HepG2 (cell line): ENCODE data around the gene TBC1D22A. TPM values are rescaled to one million over a fixed set of nuclear protein-coding genes. Genes with fewer than 3 reads are reported as not detected.

ENCODE experiments used
- ATAC-seq: fragments of 200-7000 bp; cut with Tn5 transposase; 3 replicates; pipeline ENCODE4 v1.9.1; 2020; ENCODE audit warnings: mild to moderate bottlenecking, moderate library complexity
- BruUV-seq: library from RNA; stranded (reverse); fragments of 400-500 nt; replicated peaks from 2 replicates; lab custom pipeline; 2021; lab: Mats Ljungman, UMichigan
- CTCF ChIA-PET: fragments of 300-600 bp; formaldehyde crosslinking; extraction: SDS; loops from one replicate; lab custom pipeline; 2021; ENCODE audit warnings: low total read pairs, inconsistent platforms, low intra/inter-chr PET ratio; lab: Yijun Ruan, JAX
- POLR2A ChIA-PET: fragments of 350-600 bp; sonication (Branson Sonifier 250); formaldehyde crosslinking; loops from one replicate; lab custom pipeline; 2020; ENCODE audit warnings: antibody characterized with exemption, inconsistent platforms; lab: Yijun Ruan, JAX
- DNase-seq: peaks from one replicate; pipeline ENCODE4 v3.0.0-alpha.2; 2015; ENCODE audit warnings: low spot score
- FAIRE-seq: peaks from 3 replicates; lab custom pipeline; 2011; peaks lifted over from hg19 to GRCh38; lab: Jason Lieb, UNC
- H2AFZ ChIP-seq: one replicate; pipeline ENCODE4 v1.6.1; 2011; ENCODE audit warnings: low read length, inconsistent platforms
- H3K27ac ChIP-seq: fragments of 300-600 bp; 3 replicates; pipeline ENCODE4 v1.8.0; 2011; ENCODE audit warnings: mixed run types, mild to moderate bottlenecking, mixed read lengths, low read length, inconsistent platforms; ENCODE audit not compliant: insufficient read depth; ENCODE audit errors: extremely low read length
- H3K27me3 ChIP-seq, 2 experiments: fragments of 200-600 bp in 1 of 2; 2 replicates in 1 of 2; 3 replicates in 1 of 2; pipeline versions ENCODE4 v1.6.0 to v1.8.0; 2011; ENCODE audit warnings: low read length in 2 of 2, mild to moderate bottlenecking in 2 of 2, moderate library complexity in 2 of 2, inconsistent platforms in 1 of 2; ENCODE audit not compliant: insufficient read depth in 2 of 2, control insufficient read depth in 1 of 2
- H3K36me3 ChIP-seq, 2 experiments: fragments of 200-600 bp in 1 of 2; replicated peaks in 1 of 2; 2 replicates in 1 of 2; 3 replicates in 1 of 2; pipeline versions ENCODE4 v1.5.1 to v1.8.0; 2011; ENCODE audit warnings: low read length in 2 of 2, inconsistent platforms in 1 of 2; ENCODE audit not compliant: insufficient read depth in 2 of 2, control insufficient read depth in 1 of 2
- H3K4me1 ChIP-seq: 2 replicates; pipeline ENCODE4 v1.5.1; 2012; ENCODE audit warnings: low read length, inconsistent platforms; ENCODE audit not compliant: insufficient read depth
- H3K4me2 ChIP-seq: 2 replicates; pipeline ENCODE4 v1.6.0; 2011; ENCODE audit warnings: low read depth, low read length, inconsistent platforms
- H3K4me3 ChIP-seq, 3 experiments: fragments of 200-600 bp in 1 of 3; sonication (generic), shearing (Covaris generic) in 1 of 3; replicated peaks in 1 of 3; 2 replicates each; pipeline ENCODE4 v1.5.1; 2011 to 2016; ENCODE audit warnings: low read length in 3 of 3, inconsistent platforms in 2 of 3, low read depth in 2 of 3, mild to moderate bottlenecking in 2 of 3, control low read depth in 1 of 3, mixed read lengths in 1 of 3; ENCODE audit not compliant: insufficient read depth in 1 of 3
- H3K79me2 ChIP-seq: one replicate; pipeline ENCODE4 v1.6.1; 2011; ENCODE audit warnings: low read length, inconsistent platforms; ENCODE audit not compliant: insufficient read depth
- H3K9ac ChIP-seq: 2 replicates; pipeline ENCODE4 v1.6.0; 2011; ENCODE audit warnings: mild to moderate bottlenecking, low read depth, low read length, inconsistent platforms; ENCODE audit not compliant: insufficient read depth
- H3K9me3 ChIP-seq: 2 replicates; pipeline ENCODE4 v1.5.1; 2012; ENCODE audit warnings: mild to moderate bottlenecking, low read length
- H4K20me1 ChIP-seq: 2 replicates; pipeline ENCODE4 v1.6.0; 2011; ENCODE audit warnings: inconsistent platforms, mild to moderate bottlenecking, low read length, moderate library complexity; ENCODE audit not compliant: insufficient read depth
- ATF6 ChIP-seq: sonication (generic); formaldehyde crosslinking; conservative IDR thresholded peaks from 2 replicates; pipeline ENCODE4 v1.4.0; 2020; ENCODE audit warnings: missing genetic modification reagents
- KLF12 ChIP-seq: sonication (generic); formaldehyde crosslinking; IDR thresholded peaks from 2 replicates; pipeline ENCODE4 v1.4.0; 2020; ENCODE audit warnings: missing genetic modification reagents, borderline replicate concordance
- PAWR ChIP-seq: sonication (generic); formaldehyde crosslinking; IDR thresholded peaks from 2 replicates; pipeline ENCODE4 v1.4.0; 2020; ENCODE audit warnings: missing genetic modification reagents, mild to moderate bottlenecking, borderline replicate concordance
- RCOR2 ChIP-seq: IDR thresholded peaks from 2 replicates; pipeline ENCODE4 v1.6.1; 2016; ENCODE audit warnings: missing biosample characterization, missing genetic modification reagents
- ZBTB1 ChIP-seq: sonication (generic); formaldehyde crosslinking; IDR thresholded peaks from 2 replicates; pipeline ENCODE4 v1.4.0; 2020; ENCODE audit warnings: missing genetic modification reagents, borderline replicate concordance
- ZBTB34 ChIP-seq: sonication (generic); formaldehyde crosslinking; IDR thresholded peaks from 2 replicates; pipeline ENCODE4 v1.8.0; 2022; ENCODE audit warnings: mild to moderate bottlenecking, missing genetic modification reagents
- WGBS: methylation state at CpG from one replicate; pipeline ENCODE4 v1.1.6; 2017; ENCODE audit warnings: low lambda C conversion rate; 5-methylcytosine and 5-hydroxymethylcytosine counted together
- in situ Hi-C: cut with HindIII; loops from 2 replicates; pipeline ENCODE4 v1.10.0; 2017; ENCODE audit warnings: low pct_unique_long_range_greater_than_20kb; ENCODE audit not compliant: extremely low pct_ligation_motif_present
- intact Hi-C: fragments of 100-400 bp; cut with micrococcal nuclease; formaldehyde crosslinking; loops from one replicate; pipeline ENCODE4 v1.10.0; 2022; ENCODE audit not compliant: unreplicated experiment
- polyA plus RNA-seq, 8 experiments: library from polyadenylated mRNA; depleted of rRNA in 3 of 8; stranded (reverse) in 7 of 8; unstranded in 1 of 8; fragments of >200 nt; fragmentation: Illumina TruSeq in 4 of 8; extraction: Trizol in 4 of 8; gene quantifications; 2 replicates each; pipeline versions ENCODE4 v1.2.1 to v1.2.3, GENCODE V29; 2011 to 2016; ENCODE audit warnings: low read depth in 4 of 8, missing spikeins in 1 of 8, mixed read lengths in 1 of 8; ENCODE audit not compliant: insufficient read depth in 1 of 8
- total RNA-seq, 5 experiments: library from RNA; depleted of rRNA; stranded (reverse); fragments of >200 nt; fragmentation: Illumina TruSeq; extraction: Trizol; gene quantifications; 2 replicates each; pipeline ENCODE4 v1.2.3, GENCODE V29; 2016; ENCODE audit warnings: low read depth in 1 of 5
- TF ChIP-seq, protein P1 (sequence below): IDR thresholded peaks from 2 replicates; pipeline ENCODE4 v1.6.1; 2016; ENCODE audit warnings: missing biosample characterization, missing genetic modification reagents, low read depth

Gene TBC1D22A
- total and polyA plus RNA-seq, 2 of the 13 experiments (the other 11 are each of a cell fraction or from before 2014, with no cell fraction given): 17.3 to 18.0 TPM

- Histone ChIP-seq H3K9me3 (no peaks in the 10 kb centered on the region), H3K36me3 (peaks cover 1 to 12% of the 10 kb centered on the region in 2 experiments; a peak in 2 of 5 replicates), H4K20me1 (no peaks in the 10 kb centered on the region), H3K79me2 (no peaks in the 10 kb centered on the region), H3K9ac (no peak overlapping the region), H3K4me1 (peaks cover 8% of the 10 kb centered on the region), H3K27ac (no peak overlapping the region), H3K4me3 (no peak overlapping the region), H3K4me2 (no peak overlapping the region), H3K27me3 (no peaks in the 10 kb centered on the region), H2AFZ (no peak overlapping the region)
- no peak for FAIRE-seq
- intact Hi-C loops (no loop called here), in situ Hi-C loops (no loop called here)
- TF ChIP-seq ATF6 (CRISPR knock-in tag) (no peak), ZBTB34 (CRISPR knock-in tag) (no peak), PAWR (CRISPR knock-in tag) (no peak), KLF12 (CRISPR knock-in tag) (no peak), RCOR2 (CRISPR knock-in tag) (no peak), ZBTB1 (no peak)
- TF ChIP-seq, protein P1, sequence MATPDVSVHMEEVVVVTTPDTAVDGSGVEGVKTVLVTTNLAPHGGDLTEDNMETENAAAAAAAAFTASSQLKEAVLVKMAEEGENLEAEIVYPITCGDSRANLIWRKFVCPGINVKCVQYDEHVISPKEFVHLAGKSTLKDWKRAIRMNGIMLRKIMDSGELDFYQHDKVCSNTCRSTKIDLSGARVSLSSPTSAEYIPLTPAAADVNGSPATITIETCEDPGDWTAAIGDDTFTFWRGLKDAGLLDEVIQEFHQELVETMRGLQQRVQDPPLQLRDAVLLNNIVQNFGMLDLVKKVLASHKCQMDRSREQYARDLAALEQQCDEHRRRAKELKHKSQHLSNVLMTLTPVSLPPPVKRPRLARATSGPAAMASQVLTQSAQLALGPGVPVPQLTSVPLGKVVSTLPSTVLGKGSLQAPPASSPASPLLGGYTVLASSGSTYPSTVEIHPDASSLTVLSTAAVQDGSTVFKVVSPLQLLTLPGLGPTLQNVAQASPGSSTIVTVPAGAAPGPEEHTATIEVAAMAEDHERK (CRISPR knock-in tag): no peak
- no TSS peak for BruUV-seq
- 98% methylated on average over 10 of the region's 12 CpGs for WGBS
- ChIA-PET POLR2A (no interaction called here), CTCF (no interaction called here)
- no peak for DNase-seq
- no peak for ATAC-seq
Measured at GRCh38 chr22:46957521-46957920, 195.1 kb downstream of the TBC1D22A start.
